ENCODE results near the gene BCOR. TPM values are rescaled to one million over a fixed set of nuclear protein-coding genes. Genes with fewer than 3 reads are reported as not detected.

Gene BCOR
- total and polyA plus RNA-seq, 9 of the 15 experiments (the other 6 are each of a cell fraction or from before 2014, with no cell fraction given): 27.5 to 113 (median 37.6) TPM

DNA sequence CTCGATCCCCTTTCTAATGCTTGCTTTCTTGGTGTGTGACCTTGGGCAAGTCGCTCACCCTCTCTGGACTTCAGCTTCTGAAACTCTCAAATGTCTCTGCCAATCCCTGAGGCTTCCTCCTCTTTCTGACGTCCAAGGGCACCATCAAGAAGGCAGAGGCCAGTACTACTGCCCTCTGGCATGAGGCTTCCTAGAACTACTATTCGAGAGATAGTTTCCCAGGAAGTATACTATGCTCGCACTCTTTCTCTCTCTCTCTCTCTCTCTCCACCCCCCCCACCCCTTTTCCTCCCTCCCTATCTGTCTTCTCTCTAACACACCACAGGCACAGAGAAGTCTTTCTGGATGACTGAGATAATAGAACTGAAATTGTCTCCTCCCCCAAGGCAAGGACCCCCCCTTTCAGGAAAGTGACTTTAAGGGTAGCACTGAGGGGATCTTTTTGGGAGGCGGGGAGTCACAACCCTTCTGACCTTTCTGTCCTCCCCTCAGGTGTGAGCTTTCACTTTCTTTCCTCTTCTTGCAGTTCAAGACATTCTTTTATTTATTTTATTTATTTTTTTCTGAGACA, 20.0 kb upstream of the BCOR start (continued):
- TF ChIP-seq PPARD (CRISPR knock-in tag; IDR thresholded peaks at IDR 0.05) (no peak), SMAD1 (IDR thresholded peaks at IDR 0.05; ENCODE audit: low read depth, low read length, partially characterized antibody) (no peak), ZBTB17 (CRISPR knock-in tag; IDR thresholded peaks at IDR 0.05) (no peak), DPF2 (IDR thresholded peaks at IDR 0.05) (peak; percentile 92), KDM1A (IDR thresholded peaks at IDR 0.05) (peak; percentile 21 to 56; a peak in 2 of 4 replicates), BCOR (IDR thresholded peaks at IDR 0.05) (peak; percentile 82), SMARCC2 (IDR thresholded peaks at IDR 0.05; ENCODE audit: low read depth) (peak; percentile 62), PHF20 (IDR thresholded peaks at IDR 0.05; ENCODE audit: partially characterized antibody) (peak; percentile 42), PML (IDR thresholded peaks at IDR 0.05; ENCODE audit: low read length) (peak; percentile 43; the same call in 1 of the 2 replicates), ZNF134 (CRISPR knock-in tag; conservative IDR thresholded peaks at IDR 0.05) (no peak), MTA3 (IDR thresholded peaks at IDR 0.05; ENCODE audit: borderline replicate concordance) (no peak), TARDBP (IDR thresholded peaks at IDR 0.05) (no peak), LEF1 (IDR thresholded peaks at IDR 0.05) (peak; percentile 56; the same call in 1 of the 2 replicates), TRIM24 (IDR thresholded peaks at IDR 0.05) (peak in 1 of 2 experiments; percentile 56; a peak in 2 of 4 replicates), CREM (IDR thresholded peaks at IDR 0.05; ENCODE audit: low read depth) (peak; percentile 31; the same call in 1 of the 2 replicates), CAMTA2 (CRISPR knock-in tag; conservative IDR thresholded peaks at IDR 0.05) (no peak), ZNF77 (CRISPR knock-in tag; IDR thresholded peaks at IDR 0.05) (no peak), NR2C2 (CRISPR knock-in tag; IDR thresholded peaks at IDR 0.05) (no peak), NR2C2 (tag; IDR thresholded peaks at IDR 0.05) (no peak), ZNF778 (CRISPR knock-in tag; IDR thresholded peaks at IDR 0.05) (no peak), TRIM28 (IDR thresholded peaks at IDR 0.05) (no peak), MYNN (IDR thresholded peaks at IDR 0.05) (peak; percentile 20; the same call in 1 of the 2 replicates), MYNN (CRISPR knock-in tag; IDR thresholded peaks at IDR 0.05) (no peak), NBN (IDR thresholded peaks at IDR 0.05; ENCODE audit: low read depth) (peak; percentile 87), DACH1 (IDR thresholded peaks at IDR 0.05; ENCODE audit: partially characterized antibody) (no peak), NEUROD1 (IDR thresholded peaks at IDR 0.05; ENCODE audit: borderline replicate concordance, low read depth, low read length, partially characterized antibody) (peak; percentile 77), CBFA2T2 (conservative IDR thresholded peaks at IDR 0.05) (peak; percentile 88), ZNF75A (CRISPR knock-in tag; IDR thresholded peaks at IDR 0.05) (no peak), BMI1 (IDR thresholded peaks at IDR 0.05; ENCODE audit: low read length) (no peak), RBM39 (optimal IDR thresholded peaks at IDR 0.05; ENCODE audit: low read depth, low read length) (no peak), KLF13 (tag; IDR thresholded peaks at IDR 0.05; ENCODE audit: borderline replicate concordance, low read depth) (no peak), SPI1 (IDR thresholded peaks at IDR 0.05; ENCODE audit: borderline replicate concordance, low read depth, low read length) (no peak)
- TF ChIP-seq, protein P1, sequence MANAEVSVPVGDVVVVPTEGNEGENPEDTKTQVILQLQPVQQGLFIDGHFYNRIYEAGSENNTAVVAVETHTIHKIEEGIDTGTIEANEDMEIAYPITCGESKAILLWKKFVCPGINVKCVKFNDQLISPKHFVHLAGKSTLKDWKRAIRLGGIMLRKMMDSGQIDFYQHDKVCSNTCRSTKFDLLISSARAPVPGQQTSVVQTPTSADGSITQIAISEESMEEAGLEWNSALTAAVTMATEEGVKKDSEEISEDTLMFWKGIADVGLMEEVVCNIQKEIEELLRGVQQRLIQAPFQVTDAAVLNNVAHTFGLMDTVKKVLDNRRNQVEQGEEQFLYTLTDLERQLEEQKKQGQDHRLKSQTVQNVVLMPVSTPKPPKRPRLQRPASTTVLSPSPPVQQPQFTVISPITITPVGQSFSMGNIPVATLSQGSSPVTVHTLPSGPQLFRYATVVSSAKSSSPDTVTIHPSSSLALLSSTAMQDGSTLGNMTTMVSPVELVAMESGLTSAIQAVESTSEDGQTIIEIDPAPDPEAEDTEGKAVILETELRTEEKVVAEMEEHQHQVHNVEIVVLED (CRISPR knock-in tag; IDR thresholded peaks at IDR 0.05): no peak
- TF ChIP-seq, protein P2, sequence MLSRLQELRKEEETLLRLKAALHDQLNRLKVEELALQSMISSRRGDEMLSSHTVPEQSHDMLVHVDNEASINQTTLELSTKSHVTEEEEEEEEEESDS (CRISPR knock-in tag; IDR thresholded peaks at IDR 0.05): no peak
- TF ChIP-seq, protein P3, sequence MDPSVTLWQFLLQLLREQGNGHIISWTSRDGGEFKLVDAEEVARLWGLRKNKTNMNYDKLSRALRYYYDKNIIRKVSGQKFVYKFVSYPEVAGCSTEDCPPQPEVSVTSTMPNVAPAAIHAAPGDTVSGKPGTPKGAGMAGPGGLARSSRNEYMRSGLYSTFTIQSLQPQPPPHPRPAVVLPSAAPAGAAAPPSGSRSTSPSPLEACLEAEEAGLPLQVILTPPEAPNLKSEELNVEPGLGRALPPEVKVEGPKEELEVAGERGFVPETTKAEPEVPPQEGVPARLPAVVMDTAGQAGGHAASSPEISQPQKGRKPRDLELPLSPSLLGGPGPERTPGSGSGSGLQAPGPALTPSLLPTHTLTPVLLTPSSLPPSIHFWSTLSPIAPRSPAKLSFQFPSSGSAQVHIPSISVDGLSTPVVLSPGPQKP (CRISPR knock-in tag; IDR thresholded peaks at IDR 0.05): no peak
